NCI-H774 (cell line): Measurements from ENCODE around the gene OLIG3.

Source experiments
- DNase-seq: peaks from one replicate; lab custom pipeline; 2025; lab: John Stamatoyannopoulos, UW

OLIG3 gene

DNA sequence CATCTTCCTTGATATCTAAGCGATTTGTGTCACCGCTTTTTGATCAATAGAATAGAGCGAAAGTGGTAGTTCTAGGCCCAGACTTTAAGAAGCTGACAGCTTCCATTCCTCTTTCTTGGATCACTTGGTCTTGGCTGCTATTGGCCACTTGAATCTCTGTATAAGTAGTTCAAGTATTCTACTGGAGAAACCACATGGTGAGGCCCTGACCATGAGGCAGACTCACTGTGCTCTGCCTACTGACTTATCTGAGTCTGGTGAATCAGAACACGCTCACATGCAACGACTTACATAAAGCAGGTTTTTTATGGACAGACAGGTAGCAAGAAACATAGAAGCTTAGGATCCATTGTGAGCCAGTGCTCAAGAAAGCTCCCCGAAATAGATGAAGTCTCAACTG lies 27.0 kb downstream of the OLIG3 start:
- DNase-seq = no peak

DNA sequence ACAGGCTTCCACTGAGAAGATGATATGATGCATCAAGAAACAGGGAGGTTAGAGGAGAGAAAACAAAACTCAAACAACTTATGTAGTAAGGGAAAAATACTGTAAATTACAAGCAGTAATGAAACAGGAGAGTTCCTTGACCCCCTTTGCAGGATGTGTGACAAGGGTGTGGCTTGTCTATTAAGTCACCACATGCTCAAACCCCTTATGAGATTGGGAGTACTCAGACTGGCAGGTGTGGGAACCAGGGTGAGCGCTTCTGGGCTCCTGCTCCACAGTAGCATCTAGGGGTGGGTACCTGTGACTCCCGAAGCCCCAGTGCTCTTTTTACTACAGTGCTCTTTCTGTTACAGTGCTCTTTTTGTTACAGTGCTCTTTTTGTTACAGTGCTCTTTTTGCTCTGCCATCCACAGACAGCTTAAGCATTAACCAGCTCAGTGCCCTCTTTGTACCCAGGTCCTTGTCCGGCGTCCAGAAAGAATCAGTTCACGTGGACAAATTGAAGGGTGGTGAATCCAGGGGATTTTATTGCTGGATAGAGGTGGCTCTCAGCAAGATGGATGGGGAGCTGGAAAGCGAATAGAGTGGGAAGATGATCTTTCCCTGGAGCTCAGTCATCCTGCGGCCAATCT lies 28.7 kb downstream of the OLIG3 start:
- DNase-seq = no peak

- no peak for DNase-seq
Observed at GRCh38 chr6:137452333-137452894, 41.8 kb downstream of the OLIG3 start.

- no peak for DNase-seq
Observed at GRCh38 chr6:137443901-137444300, 50.3 kb downstream of the OLIG3 start.
